ENCODE measurements around the gene MKRN2. TPM values are rescaled to one million over a fixed set of nuclear protein-coding genes. Genes with fewer than 3 reads are reported as not detected.

Gene MKRN2
- total and polyA plus RNA-seq, 5 donors from 2014 or later, result 24.6 to 61.6 (median 51.1) TPM

- Mint-ChIP-seq H3K36me3 (peaks cover 1% of the 10 kb centered on the region), H3K27ac (peak overlapping the region in 1 of 3 donors; percentile 95)
- H3K4me1 ChIP-seq (ENCODE audit: control insufficient read depth, insufficient read depth, low read length, poor library complexity, severe bottlenecking), result peaks cover 65% of the 10 kb centered on the region
These were observed 1.8 kb downstream of the MKRN2 start for GRCh38 chr3:12558706-12559105.

GRCh38 chr3:12559520-12559919, 2.6 kb downstream of the MKRN2 start:
- peak overlapping the region; percentile 40 for H3K4me3 ChIP-seq (ENCODE audit: low read depth, low read length)
- H3K27me3 Mint-ChIP-seq, result peaks cover 18% of the 10 kb centered on the region
- H3K27ac Mint-ChIP-seq, result peak overlapping the region in 2 of 3 donors; percentile 17 to 90
- peaks cover under 1% of the 10 kb centered on the region for H3K27me3 ChIP-seq (ENCODE audit: control insufficient read depth, insufficient read depth, low read length)
- H3K4me3 Mint-ChIP-seq, result peak overlapping the region in 3 of 4 donors; percentile 5 to 93 (median 74)
- H3K36me3 ChIP-seq (ENCODE audit: control insufficient read depth, insufficient read depth, low read length), result peaks cover 2% of the 10 kb centered on the region
- H3K4me1 Mint-ChIP-seq, result peaks cover 40 to 73% (median 55%) of the 10 kb centered on the region in 4 donors
- no peak for DNase-seq
- H3K27ac ChIP-seq (ENCODE audit: insufficient read depth, low read length, poor library complexity, severe bottlenecking), result no peak overlapping the region
- peaks cover 60% of the 10 kb centered on the region for H3K4me1 ChIP-seq (ENCODE audit: control insufficient read depth, insufficient read depth, low read length, poor library complexity, severe bottlenecking)
- H3K9me3 ChIP-seq (ENCODE audit: control insufficient read depth in 2 of 2, low read length in 2 of 2), result no peaks in the 10 kb centered on the region
- H3K36me3 Mint-ChIP-seq, result peaks cover 5% of the 10 kb centered on the region
- H3K9me3 Mint-ChIP-seq, result peaks cover 0 to 1% (median 0%) of the 10 kb centered on the region in 7 donors
- no peak for ATAC-seq (ENCODE audit: low read depth in 2 of 2)

More at GRCh38 chr3:12558706-12559105, 1.8 kb downstream of the MKRN2 start:
- H3K36me3 ChIP-seq (ENCODE audit: control insufficient read depth, insufficient read depth, low read length), result no peaks in the 10 kb centered on the region
- Mint-ChIP-seq H3K27me3 (peaks cover 23% of the 10 kb centered on the region), H3K4me1 (peaks cover 40 to 75% (median 55%) of the 10 kb centered on the region in 4 donors), H3K4me3 (peak overlapping the region; percentile 90 to 99 (median 94)), H3K9me3 (peaks cover 0 to 1% (median 0%) of the 10 kb centered on the region in 7 donors)
- peaks cover 7% of the 10 kb centered on the region for H3K27me3 ChIP-seq (ENCODE audit: control insufficient read depth, insufficient read depth, low read length)
- H3K4me3 ChIP-seq (ENCODE audit: low read depth, low read length), result peak overlapping the region; percentile 94
- ATAC-seq (ENCODE audit: low read depth in 2 of 2), result no peak
- no peak for DNase-seq
- H3K9me3 ChIP-seq (ENCODE audit: control insufficient read depth in 2 of 2, low read length in 2 of 2), result no peaks in the 10 kb centered on the region
- H3K27ac ChIP-seq (ENCODE audit: insufficient read depth, low read length, poor library complexity, severe bottlenecking), result no peak overlapping the region

DNA sequence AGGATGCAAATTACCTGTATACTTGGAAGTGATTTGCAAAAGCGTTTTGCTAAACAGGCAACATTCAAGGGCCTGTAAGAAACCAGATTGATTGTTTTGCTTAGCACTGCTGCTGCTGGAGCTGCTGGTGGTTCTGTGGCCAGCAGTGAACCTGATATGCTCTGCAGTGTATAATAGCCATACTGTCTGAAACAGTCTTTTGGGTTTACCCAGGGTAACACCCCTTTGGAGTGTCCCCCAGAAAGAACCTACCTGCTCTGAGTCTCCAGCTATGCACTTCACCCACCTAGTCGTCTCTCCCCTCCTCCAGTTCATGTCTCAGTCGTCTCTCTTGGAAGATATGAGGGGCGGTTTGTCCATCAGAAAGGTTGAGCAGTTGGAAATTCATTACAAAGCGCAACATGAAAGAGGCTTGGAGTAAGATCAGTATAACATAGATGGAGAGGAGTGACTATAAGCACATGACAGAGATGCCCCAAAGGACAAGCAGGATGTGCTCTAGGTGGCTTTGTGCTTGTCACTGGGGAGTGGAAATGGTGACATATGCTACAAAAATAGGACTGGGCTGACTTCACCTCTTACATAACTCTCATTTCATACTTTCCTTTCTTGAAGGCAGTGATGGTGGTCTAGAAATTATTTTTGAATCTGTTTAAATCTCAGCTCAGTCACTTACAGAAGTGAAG, 3.8 kb downstream of the MKRN2 start:
- Histone ChIP-seq H3K9me3 (ENCODE audit: control insufficient read depth in 2 of 2, low read length in 2 of 2) (peaks cover 0 to 3% of the 10 kb centered on the region in 2 experiments), H3K36me3 (ENCODE audit: control insufficient read depth, insufficient read depth, low read length) (peaks cover 4% of the 10 kb centered on the region), H3K27me3 (ENCODE audit: control insufficient read depth, insufficient read depth, low read length) (no peaks in the 10 kb centered on the region), H3K4me3 (ENCODE audit: low read depth, low read length) (peak overlapping the region; percentile 40), H3K27ac (ENCODE audit: insufficient read depth, low read length, poor library complexity, severe bottlenecking) (no peak overlapping the region), H3K4me1 (ENCODE audit: control insufficient read depth, insufficient read depth, low read length, poor library complexity, severe bottlenecking) (peaks cover 60% of the 10 kb centered on the region)
- DNase-seq, result peak in 2 of 3 donors; percentile 35 to 64
- H3K4me3 Mint-ChIP-seq, result peak overlapping the region; percentile 41 to 64 (median 50)
- H3K27me3 Mint-ChIP-seq, result peaks cover 11% of the 10 kb centered on the region
- H3K36me3 Mint-ChIP-seq, result peaks cover 14% of the 10 kb centered on the region
- H3K9me3 Mint-ChIP-seq, result peaks cover 0 to 9% (median 3%) of the 10 kb centered on the region in 7 donors
- no peak for ATAC-seq (ENCODE audit: low read depth in 2 of 2)
- H3K4me1 Mint-ChIP-seq, result peaks cover 40 to 79% (median 59%) of the 10 kb centered on the region in 4 donors
- H3K27ac Mint-ChIP-seq, result peak overlapping the region; percentile 1 to 90 (median 86)

GRCh38 chr3:12561397-12561796, 4.5 kb downstream of the MKRN2 start:
- Histone ChIP-seq H3K9me3 (ENCODE audit: control insufficient read depth in 2 of 2, low read length in 2 of 2) (peaks cover 0 to 9% of the 10 kb centered on the region in 2 experiments), H3K27ac (ENCODE audit: insufficient read depth, low read length, poor library complexity, severe bottlenecking) (peak overlapping the region; percentile 19), H3K27me3 (ENCODE audit: control insufficient read depth, insufficient read depth, low read length) (no peaks in the 10 kb centered on the region), H3K36me3 (ENCODE audit: control insufficient read depth, insufficient read depth, low read length) (peaks cover 7% of the 10 kb centered on the region), H3K4me1 (ENCODE audit: control insufficient read depth, insufficient read depth, low read length, poor library complexity, severe bottlenecking) (peaks cover 54% of the 10 kb centered on the region), H3K4me3 (ENCODE audit: low read depth, low read length) (no peak overlapping the region)
- Mint-ChIP-seq H3K4me3 (peak overlapping the region in 3 of 4 donors; percentile 33 to 58 (median 42)), H3K27ac (peak overlapping the region in 2 of 3 donors; percentile 86 to 90), H3K36me3 (peaks cover 19% of the 10 kb centered on the region), H3K4me1 (peaks cover 41 to 76% (median 60%) of the 10 kb centered on the region in 4 donors), H3K9me3 (peaks cover 0 to 13% (median 3%) of the 10 kb centered on the region in 7 donors), H3K27me3 (peaks cover 4% of the 10 kb centered on the region)
- ATAC-seq (ENCODE audit: low read depth in 2 of 2) (no peak), DNase-seq (no peak)

DNA sequence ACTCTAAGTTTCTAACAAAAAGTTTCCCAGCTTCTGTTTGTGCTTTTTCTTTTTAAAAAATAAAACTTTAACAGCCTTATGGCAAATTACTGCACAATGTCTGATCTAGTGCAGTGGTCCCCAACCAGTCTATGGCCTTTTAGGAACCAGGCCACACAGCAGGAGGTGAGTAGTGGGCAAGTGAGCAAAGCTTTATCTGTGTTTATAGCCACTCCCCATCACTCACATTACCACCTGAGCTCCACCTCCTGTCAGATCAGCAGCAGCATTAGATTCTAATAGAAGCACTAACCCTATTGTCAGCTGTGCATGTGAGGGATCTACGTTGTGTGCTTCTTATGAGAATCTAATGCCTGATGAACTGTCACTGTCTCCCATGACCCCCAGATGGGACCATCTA, 5.6 kb downstream of the MKRN2 start:
- H3K36me3 ChIP-seq (ENCODE audit: control insufficient read depth, insufficient read depth, low read length), result peaks cover 7% of the 10 kb centered on the region
- no peaks in the 10 kb centered on the region for H3K27me3 Mint-ChIP-seq
- H3K4me3 Mint-ChIP-seq, result no peak overlapping the region
- H3K4me1 ChIP-seq (ENCODE audit: control insufficient read depth, insufficient read depth, low read length, poor library complexity, severe bottlenecking), result peaks cover 46% of the 10 kb centered on the region
- peaks cover 0 to 15% of the 10 kb centered on the region in 2 experiments for H3K9me3 ChIP-seq (ENCODE audit: control insufficient read depth in 2 of 2, low read length in 2 of 2)
- ATAC-seq (ENCODE audit: low read depth in 2 of 2) (no peak), DNase-seq (no peak)
- H3K27ac Mint-ChIP-seq, result peak overlapping the region in 1 of 3 donors; percentile 16
- no peaks in the 10 kb centered on the region for H3K27me3 ChIP-seq (ENCODE audit: control insufficient read depth, insufficient read depth, low read length)
- H3K9me3 Mint-ChIP-seq, result peaks cover 0 to 15% (median 4%) of the 10 kb centered on the region in 7 donors
- peak overlapping the region; percentile 16 for H3K4me3 ChIP-seq (ENCODE audit: low read depth, low read length)
- peaks cover 45 to 71% (median 62%) of the 10 kb centered on the region in 4 donors for H3K4me1 Mint-ChIP-seq
- H3K36me3 Mint-ChIP-seq, result peaks cover 24% of the 10 kb centered on the region
- no peak overlapping the region for H3K27ac ChIP-seq (ENCODE audit: insufficient read depth, low read length, poor library complexity, severe bottlenecking)

DNA sequence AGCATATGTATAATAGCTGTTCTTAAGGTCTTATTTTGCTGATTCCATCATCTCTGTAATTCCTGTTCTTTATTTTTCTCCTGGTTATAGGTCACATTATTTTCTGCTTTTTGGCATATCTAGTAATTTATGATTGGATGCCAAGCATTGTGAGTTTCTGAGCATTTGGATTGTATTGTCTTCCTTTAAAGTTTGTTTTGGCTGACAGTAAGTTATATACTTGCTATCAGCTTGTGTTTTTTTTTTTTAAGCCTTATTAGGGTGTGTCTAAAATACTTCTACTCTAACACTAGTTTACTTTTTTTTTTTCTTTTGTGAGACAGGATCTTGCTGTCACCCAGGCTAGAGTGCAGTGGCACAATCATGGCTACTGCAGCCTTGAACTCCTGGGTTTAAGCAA, 10.1 kb downstream of the MKRN2 start:
- peaks cover 2% of the 10 kb centered on the region for H3K4me1 ChIP-seq (ENCODE audit: control insufficient read depth, insufficient read depth, low read length, poor library complexity, severe bottlenecking)

GRCh38 chr3:12568747-12569146, 11.9 kb downstream of the MKRN2 start:
- peaks cover 56% of the 10 kb centered on the region for H3K36me3 ChIP-seq (ENCODE audit: control insufficient read depth, insufficient read depth, low read length)
- DNase-seq, result no peak
- no peaks in the 10 kb centered on the region for H3K4me1 ChIP-seq (ENCODE audit: control insufficient read depth, insufficient read depth, low read length, poor library complexity, severe bottlenecking)
- no peaks in the 10 kb centered on the region for H3K27me3 ChIP-seq (ENCODE audit: control insufficient read depth, insufficient read depth, low read length)
- Mint-ChIP-seq H3K27ac (peak overlapping the region in 2 of 3 donors; percentile 62 to 67), H3K4me3 (no peak overlapping the region), H3K36me3 (peaks cover 63% of the 10 kb centered on the region), H3K9me3 (peaks cover 0 to 18% (median 4%) of the 10 kb centered on the region in 7 donors), H3K27me3 (no peaks in the 10 kb centered on the region), H3K4me1 (peaks cover 16 to 35% (median 26%) of the 10 kb centered on the region in 4 donors)
- no peak overlapping the region for H3K27ac ChIP-seq (ENCODE audit: insufficient read depth, low read length, poor library complexity, severe bottlenecking)
- no peak for ATAC-seq (ENCODE audit: low read depth in 2 of 2)
- peaks cover 0 to 15% of the 10 kb centered on the region in 2 experiments for H3K9me3 ChIP-seq (ENCODE audit: control insufficient read depth in 2 of 2, low read length in 2 of 2)
- H3K4me3 ChIP-seq (ENCODE audit: low read depth, low read length), result no peak overlapping the region

More for the DNA sequence above, 10.1 kb downstream of the MKRN2 start:
- no peak for DNase-seq
- peak overlapping the region in 1 of 4 donors; percentile 18 for H3K4me3 Mint-ChIP-seq
- peaks cover 57% of the 10 kb centered on the region for H3K36me3 Mint-ChIP-seq
- peaks cover 0 to 18% (median 4%) of the 10 kb centered on the region in 7 donors for H3K9me3 Mint-ChIP-seq
- H3K27me3 Mint-ChIP-seq, result no peaks in the 10 kb centered on the region
- Histone ChIP-seq H3K36me3 (ENCODE audit: control insufficient read depth, insufficient read depth, low read length) (peaks cover 40% of the 10 kb centered on the region), H3K9me3 (ENCODE audit: control insufficient read depth in 2 of 2, low read length in 2 of 2) (peaks cover 0 to 15% of the 10 kb centered on the region in 2 experiments), H3K4me3 (ENCODE audit: low read depth, low read length) (no peak overlapping the region), H3K27ac (ENCODE audit: insufficient read depth, low read length, poor library complexity, severe bottlenecking) (no peak overlapping the region), H3K27me3 (ENCODE audit: control insufficient read depth, insufficient read depth, low read length) (no peaks in the 10 kb centered on the region)
- no peak for ATAC-seq (ENCODE audit: low read depth in 2 of 2)
- H3K27ac Mint-ChIP-seq, result no peak overlapping the region
- peaks cover 20 to 41% (median 35%) of the 10 kb centered on the region in 4 donors for H3K4me1 Mint-ChIP-seq

Measured in CD4-positive, CD25-positive, alpha-beta regulatory T cell (primary cell).